GM19452 (cell line): ENCODE results near the gene TMUB1.

Experiments used
- ATAC-seq: cut with Tn5 transposase; IDR thresholded peaks from one replicate; pipeline ENCODE4 v1.9.1; 2021; ENCODE audit not compliant: unreplicated experiment

TMUB1 gene

GRCh38 chr7:151086802-151087244 is 3.5 kb upstream of the TMUB1 start:
- ATAC-seq = no peak

GRCh38 chr7:151085691-151086620 is 2.7 kb upstream of the TMUB1 start, which contains the start of gene AGAP3:
Gene AGAP3 (plus strand): TSS chr7:151086475. CDS start chr7:151086742, 267 bp downstream.
- ATAC-seq = peak; percentile 40

- ATAC-seq = no peak
These were observed 2.0 kb upstream of the TMUB1 start for GRCh38 chr7:151085329-151085690.

- no peak for ATAC-seq
These were observed 499 bp upstream of the TMUB1 start for GRCh38 chr7:151083824-151084160.

GRCh38 chr7:151082141-151083070 is 887 bp downstream of the TMUB1 start:
- ATAC-seq = no peak

GRCh38 chr7:151081170-151082101 is 1.9 kb downstream of the TMUB1 start:
- no peak for ATAC-seq

- peak; percentile 74 for ATAC-seq
These were observed 2.6 kb downstream of the TMUB1 start, which contains the start of gene FASTK for GRCh38 chr7:151080522-151081169. Gene FASTK (minus strand): TSS chr7:151080809. CDS start chr7:151080766, 43 bp downstream.

GRCh38 chr7:151080067-151080521 is 3.2 kb downstream of the TMUB1 start:
- peak; percentile 1 for ATAC-seq

- no peak for ATAC-seq
These were observed 3.9 kb downstream of the TMUB1 start for GRCh38 chr7:151079199-151079910.

- ATAC-seq = no peak
These were observed 4.9 kb downstream of the TMUB1 start for GRCh38 chr7:151078233-151079040.

GRCh38 chr7:151077705-151078232 is 5.5 kb downstream of the TMUB1 start:
- ATAC-seq = no peak

GRCh38 chr7:151076863-151077704 is 6.2 kb downstream of the TMUB1 start:
- no peak for ATAC-seq

- ATAC-seq = no peak
These were observed 7.3 kb downstream of the TMUB1 start for GRCh38 chr7:151075978-151076426.

- no peak for ATAC-seq
These were observed 7.7 kb downstream of the TMUB1 start for GRCh38 chr7:151075662-151075971.

GRCh38 chr7:151074817-151075661 is 8.3 kb downstream of the TMUB1 start:
- ATAC-seq = no peak

- ATAC-seq = no peak
These were observed 9.3 kb downstream of the TMUB1 start for GRCh38 chr7:151073990-151074389.
